SU-DHL-6 (cell line): ENCODE data around the gene FSIP1.

ENCODE experiments used
- H2AFZ ChIP-seq: fragments of 200-600 bp; sonication (generic); 2 replicates; pipeline ENCODE4 v1.6.1; 2014; ENCODE audit warnings: low read depth, mild to moderate bottlenecking, moderate library complexity, mixed read lengths, antibody characterized with exemption, low read length; ENCODE audit not compliant: severe bottlenecking
- H3F3A ChIP-seq: fragments of 200-600 bp; shearing (Covaris generic); 2 replicates; pipeline ENCODE4 v1.6.0; 2016; ENCODE audit warnings: antibody characterized with exemption, mild to moderate bottlenecking; ENCODE audit not compliant: insufficient read depth
- H3K27ac ChIP-seq: fragments of 200-600 bp; sonication (generic); 2 replicates; pipeline ENCODE4 v1.5.1; 2016; ENCODE audit warnings: low read depth, mild to moderate bottlenecking, low read length, moderate library complexity, mixed read lengths
- H3K27me3 ChIP-seq: fragments of 200-600 bp; sonication (generic), shearing (Covaris generic); 2 replicates; pipeline ENCODE4 v1.6.0; 2014; ENCODE audit warnings: mild to moderate bottlenecking, low read length
- H3K36me3 ChIP-seq: fragments of 200-600 bp; sonication (generic); 2 replicates; pipeline ENCODE4 v1.6.1; 2014; ENCODE audit warnings: mild to moderate bottlenecking, low read length, mixed read lengths
- H3K4me2 ChIP-seq: fragments of 300-600, 200-600 bp; shearing (Covaris generic), sonication (generic); 2 replicates; pipeline ENCODE4 v1.6.0; 2014; ENCODE audit warnings: low read length, low read depth, mild to moderate bottlenecking; ENCODE audit not compliant: poor library complexity, severe bottlenecking
- H3K4me3 ChIP-seq: fragments of 200-600 bp; sonication (generic); 2 replicates; pipeline ENCODE4 v1.5.1; 2014; ENCODE audit warnings: antibody characterized with exemption, low read length, mild to moderate bottlenecking, mixed read lengths; ENCODE audit not compliant: insufficient read depth, poor library complexity, severe bottlenecking
- H3K79me2 ChIP-seq: fragments of 200-600 bp; sonication (generic); 2 replicates; pipeline ENCODE4 v1.6.1; 2014; ENCODE audit warnings: mild to moderate bottlenecking, low read length, moderate library complexity; ENCODE audit not compliant: insufficient read depth
- H3K9ac ChIP-seq: fragments of 200-600 bp; sonication (generic); 2 replicates; pipeline ENCODE4 v1.7.0; 2014; ENCODE audit warnings: mild to moderate bottlenecking, low read length
- H3K9me2 ChIP-seq: fragments of 200-600 bp; sonication (generic); replicated peaks from 2 replicates; pipeline ENCODE4 v1.6.1; 2014; ENCODE audit warnings: low read length; ENCODE audit not compliant: insufficient read depth
- H3K9me3 ChIP-seq: fragments of 200-600 bp; sonication (generic); 2 replicates; pipeline ENCODE4 v1.6.1; 2014; ENCODE audit warnings: low read length, mixed read lengths; ENCODE audit not compliant: insufficient read depth
- H4K20me1 ChIP-seq: fragments of 200-600 bp; sonication (generic); 2 replicates; pipeline ENCODE4 v1.6.1; 2014; ENCODE audit warnings: low read depth, mild to moderate bottlenecking, antibody characterized with exemption, low read length, moderate library complexity, mixed read lengths
- EZH2phosphoT487 ChIP-seq: fragments of 200-600 bp; sonication (generic), shearing (Covaris generic); conservative IDR thresholded peaks from 2 replicates; pipeline ENCODE4 v1.6.1; 2018; ENCODE audit warnings: mild to moderate bottlenecking, antibody characterized with exemption, low read length, moderate library complexity, mixed read lengths
- TF ChIP-seq, protein P1 (sequence below): fragments of 200-600 bp; sonication (generic); IDR thresholded peaks from one replicate; pipeline ENCODE4 v1.5.1; 2017; ENCODE audit warnings: antibody characterized with exemption, mild to moderate bottlenecking, low read length, moderate library complexity; ENCODE audit not compliant: insufficient read depth, poor library complexity, severe bottlenecking

The FSIP1 gene

DNA sequence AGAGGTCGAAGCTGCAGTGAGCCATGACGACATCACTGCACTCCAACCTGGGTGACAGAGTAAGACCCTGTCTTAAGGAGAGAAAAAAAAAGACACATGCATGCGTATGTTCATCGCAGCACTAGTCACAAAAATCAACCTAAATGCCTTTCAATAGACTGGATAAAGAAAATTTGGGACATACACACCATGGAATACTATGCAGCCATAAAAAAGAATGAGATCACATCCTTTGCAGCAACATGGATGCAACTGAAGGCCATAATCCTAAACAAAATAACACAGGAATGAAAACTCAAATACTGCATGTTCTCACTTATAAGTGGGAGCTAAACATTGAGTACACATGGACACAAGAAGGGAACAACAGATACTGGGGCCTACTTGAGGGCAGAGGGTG is 53.1 kb downstream of the FSIP1 start:
- H3K79me2 ChIP-seq = no peaks in the 10 kb centered on the region
- H3K9me2 ChIP-seq = no peaks in the 10 kb centered on the region
- H3K27ac ChIP-seq = no peak overlapping the region
- H3K4me2 ChIP-seq = no peak overlapping the region
- H3K4me3 ChIP-seq = no peak overlapping the region
- no peak overlapping the region for H2AFZ ChIP-seq
- H3K9me3 ChIP-seq = no peaks in the 10 kb centered on the region
- H3F3A ChIP-seq = no peaks in the 10 kb centered on the region
- H3K36me3 ChIP-seq = no peaks in the 10 kb centered on the region
- no peak overlapping the region for H3K9ac ChIP-seq
- TF ChIP-seq EZH2phosphoT487 = no peak
- TF ChIP-seq, protein P1, sequence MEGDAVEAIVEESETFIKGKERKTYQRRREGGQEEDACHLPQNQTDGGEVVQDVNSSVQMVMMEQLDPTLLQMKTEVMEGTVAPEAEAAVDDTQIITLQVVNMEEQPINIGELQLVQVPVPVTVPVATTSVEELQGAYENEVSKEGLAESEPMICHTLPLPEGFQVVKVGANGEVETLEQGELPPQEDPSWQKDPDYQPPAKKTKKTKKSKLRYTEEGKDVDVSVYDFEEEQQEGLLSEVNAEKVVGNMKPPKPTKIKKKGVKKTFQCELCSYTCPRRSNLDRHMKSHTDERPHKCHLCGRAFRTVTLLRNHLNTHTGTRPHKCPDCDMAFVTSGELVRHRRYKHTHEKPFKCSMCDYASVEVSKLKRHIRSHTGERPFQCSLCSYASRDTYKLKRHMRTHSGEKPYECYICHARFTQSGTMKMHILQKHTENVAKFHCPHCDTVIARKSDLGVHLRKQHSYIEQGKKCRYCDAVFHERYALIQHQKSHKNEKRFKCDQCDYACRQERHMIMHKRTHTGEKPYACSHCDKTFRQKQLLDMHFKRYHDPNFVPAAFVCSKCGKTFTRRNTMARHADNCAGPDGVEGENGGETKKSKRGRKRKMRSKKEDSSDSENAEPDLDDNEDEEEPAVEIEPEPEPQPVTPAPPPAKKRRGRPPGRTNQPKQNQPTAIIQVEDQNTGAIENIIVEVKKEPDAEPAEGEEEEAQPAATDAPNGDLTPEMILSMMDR = no peak
- H3K27me3 ChIP-seq = no peaks in the 10 kb centered on the region
- no peaks in the 10 kb centered on the region for H4K20me1 ChIP-seq

DNA sequence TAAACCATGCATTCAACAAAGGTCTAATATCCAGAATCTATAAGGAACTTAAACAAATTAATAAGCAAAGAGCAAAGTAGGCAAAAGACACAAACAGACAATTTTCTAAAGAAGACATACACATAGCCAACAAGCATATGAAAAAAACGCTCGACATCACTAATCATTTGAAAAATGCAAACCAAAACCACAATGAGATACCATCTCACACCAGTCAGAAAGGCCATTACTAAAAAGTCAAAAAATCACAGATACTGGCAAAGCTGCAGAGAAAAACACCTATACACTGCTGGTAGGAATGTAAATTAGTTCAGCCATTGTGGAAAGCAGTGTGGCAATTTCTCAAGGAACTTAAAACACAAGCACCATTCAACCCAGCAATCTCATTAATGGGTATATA is 53.8 kb downstream of the FSIP1 start:
- Histone ChIP-seq H4K20me1 (no peaks in the 10 kb centered on the region), H3F3A (no peaks in the 10 kb centered on the region), H3K27ac (no peak overlapping the region), H3K9ac (no peak overlapping the region), H3K9me2 (no peaks in the 10 kb centered on the region), H3K9me3 (no peaks in the 10 kb centered on the region), H3K36me3 (no peaks in the 10 kb centered on the region), H3K79me2 (no peaks in the 10 kb centered on the region), H3K27me3 (no peaks in the 10 kb centered on the region), H3K4me3 (no peak overlapping the region), H2AFZ (no peak overlapping the region), H3K4me2 (no peak overlapping the region)
- TF ChIP-seq, protein P1 = no peak
- no peak for TF ChIP-seq EZH2phosphoT487

DNA sequence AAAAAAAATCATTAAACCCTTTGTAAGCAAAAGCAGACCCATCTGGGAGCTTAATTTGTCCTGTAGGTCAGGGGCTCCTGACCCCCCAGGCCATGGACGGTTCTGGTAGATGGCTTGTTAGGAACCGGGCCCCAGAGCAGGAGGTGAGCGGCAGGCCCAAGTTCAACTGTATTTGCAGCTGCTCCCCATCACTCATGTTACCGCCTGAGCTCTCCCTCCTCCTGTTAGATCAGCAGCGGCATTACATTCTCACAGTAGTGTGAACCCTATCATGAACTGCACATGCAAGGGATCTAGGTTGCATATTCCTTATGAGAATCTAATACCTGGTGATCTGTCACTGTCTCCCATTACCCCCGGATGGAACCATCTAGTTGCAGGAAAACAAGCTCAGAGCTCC is 60.7 kb downstream of the FSIP1 start:
- H3K9me3 ChIP-seq = no peaks in the 10 kb centered on the region
- no peak overlapping the region for H3K27ac ChIP-seq
- H3K36me3 ChIP-seq = no peaks in the 10 kb centered on the region
- no peak overlapping the region for H3K4me2 ChIP-seq
- no peaks in the 10 kb centered on the region for H3K79me2 ChIP-seq
- TF ChIP-seq, protein P1 = no peak
- no peak for TF ChIP-seq EZH2phosphoT487
- no peak overlapping the region for H2AFZ ChIP-seq
- H3F3A ChIP-seq = no peaks in the 10 kb centered on the region
- no peak overlapping the region for H3K9ac ChIP-seq
- no peak overlapping the region for H3K4me3 ChIP-seq
- H4K20me1 ChIP-seq = no peaks in the 10 kb centered on the region
- H3K9me2 ChIP-seq = no peaks in the 10 kb centered on the region
- H3K27me3 ChIP-seq = no peaks in the 10 kb centered on the region
